Naive B cell (primary cell): ENCODE measurements around the gene PTCH2. TPM values are rescaled to one million over a fixed set of nuclear protein-coding genes. Genes with fewer than 3 reads are reported as not detected.
A peak's percentile ranks its signal among the peaks of the same experiment; 100 is the strongest.

Experiments used
- ATAC-seq, 2 donors: fragments of 150-1000 bp; cut with Tn5 transposase; 2 replicates each; pipeline ENCODE4 v1.10.0; 2021; ENCODE audit warnings: low read depth in 2 of 2, mild to moderate bottlenecking in 2 of 2, moderate library complexity in 2 of 2
- DNase-seq: peaks from one replicate; pipeline ENCODE4 v3.0.0; 2022
- H3K27ac Mint-ChIP-seq, 6 donors: one replicate each; pipeline ENCODE4 v1.8.0; 2020 to 2022; ENCODE audit warnings: mild to moderate bottlenecking in 6 of 6, mixed read lengths in 6 of 6, moderate library complexity in 5 of 6, inconsistent platforms in 2 of 6
- H3K27me3 Mint-ChIP-seq, 3 donors: one replicate each; pipeline ENCODE4 v1.8.0; 2021 to 2022; ENCODE audit warnings: mixed read lengths in 3 of 3, mild to moderate bottlenecking in 1 of 3
- H3K36me3 Mint-ChIP-seq, 2 donors: one replicate each; pipeline ENCODE4 v1.8.0; 2020 to 2022; ENCODE audit warnings: mixed read lengths in 2 of 2, inconsistent platforms in 1 of 2, mild to moderate bottlenecking in 1 of 2
- H3K4me1 Mint-ChIP-seq, 3 donors: one replicate each; pipeline ENCODE4 v1.8.0; 2020 to 2022; ENCODE audit warnings: mixed read lengths in 3 of 3, inconsistent platforms in 1 of 3, mild to moderate bottlenecking in 1 of 3, moderate library complexity in 1 of 3
- H3K4me3 Mint-ChIP-seq, 8 donors: one replicate each; pipeline ENCODE4 v1.8.0; 2020 to 2022; ENCODE audit warnings: mild to moderate bottlenecking in 8 of 8, mixed read lengths in 8 of 8, moderate library complexity in 8 of 8, inconsistent platforms in 2 of 8
- H3K9me3 Mint-ChIP-seq, 7 donors: one replicate each; pipeline ENCODE4 v1.8.0; 2020 to 2022; ENCODE audit warnings: mixed read lengths in 7 of 7, mild to moderate bottlenecking in 5 of 7, inconsistent platforms in 2 of 7, moderate library complexity in 1 of 7
- polyA plus RNA-seq, 6 donors: library from polyadenylated mRNA; unstranded; fragments of 300-500 nt; fragmentation: Illumina TruSeq; gene quantifications; one replicate each; pipeline ENCODE4 v1.2.3, GENCODE V29; 2021; ENCODE audit warnings: low read depth in 6 of 6

PTCH2 gene
- polyA plus RNA-seq, 6 donors from 2014 or later, result 0.27 TPM; not detected in 5

- Mint-ChIP-seq H3K4me3 (peak overlapping the region in 6 of 8 donors; percentile 11 to 83 (median 76)), H3K4me1 (peaks cover 54 to 73% (median 72%) of the 10 kb centered on the region in 3 donors), H3K27me3 (no peaks in the 10 kb centered on the region), H3K27ac (peak overlapping the region; percentile 51 to 99 (median 98)), H3K9me3 (no peaks in the 10 kb centered on the region), H3K36me3 (no peaks in the 10 kb centered on the region)
- peak; percentile 20 to 21 for ATAC-seq
- peak; percentile 44 for DNase-seq
Observed at GRCh38 chr1:44810101-44810761, 32.8 kb downstream of the PTCH2 start.

- Mint-ChIP-seq H3K27me3 (no peaks in the 10 kb centered on the region), H3K9me3 (no peaks in the 10 kb centered on the region), H3K27ac (peak overlapping the region; percentile 96 to 99 (median 98)), H3K4me3 (peak overlapping the region; percentile 51 to 83 (median 72)), H3K36me3 (no peaks in the 10 kb centered on the region), H3K4me1 (peaks cover 47 to 65% (median 64%) of the 10 kb centered on the region in 3 donors)
- DNase-seq, result peak; percentile 62
- ATAC-seq, result peak; percentile 41 to 45
Observed at GRCh38 chr1:44808938-44809917, 33.8 kb downstream of the PTCH2 start.

- Mint-ChIP-seq H3K36me3 (peaks cover 0 to 3% of the 10 kb centered on the region in 2 donors), H3K9me3 (no peaks in the 10 kb centered on the region), H3K27me3 (no peaks in the 10 kb centered on the region), H3K27ac (peak within 1 kb of the TSS; percentile 96 to 99 (median 98)), H3K4me3 (peak within 1 kb of the TSS; percentile 59 to 83 (median 78)), H3K4me1 (peaks cover 44 to 62% (median 59%) of the 10 kb centered on the region in 3 donors)
- peak; percentile 36 to 38 for ATAC-seq
- no peak for DNase-seq
Observed at GRCh38 chr1:44808063-44808937, 34.8 kb downstream of the PTCH2 start, which contains the start of gene BTBD19. Gene BTBD19 (plus strand): TSS chr1:44808523. CDS start chr1:44808821, 298 bp downstream.

- peak overlapping the region; percentile 45 to 82 (median 74) for H3K4me3 Mint-ChIP-seq
- no peaks in the 10 kb centered on the region for H3K27me3 Mint-ChIP-seq
- DNase-seq (peak; percentile 81), ATAC-seq (peak; percentile 68 to 70)
- H3K9me3 Mint-ChIP-seq, result no peaks in the 10 kb centered on the region
- peak overlapping the region; percentile 96 to 99 (median 98) for H3K27ac Mint-ChIP-seq
- H3K36me3 Mint-ChIP-seq, result peaks cover 0 to 8% of the 10 kb centered on the region in 2 donors
- H3K4me1 Mint-ChIP-seq, result peaks cover 51 to 67% (median 64%) of the 10 kb centered on the region in 3 donors
Observed at GRCh38 chr1:44807364-44808062, 35.5 kb downstream of the PTCH2 start.

- Mint-ChIP-seq H3K27ac (peak within 1 kb of the TSS; percentile 96 to 99 (median 98)), H3K9me3 (no peaks in the 10 kb centered on the region), H3K36me3 (peaks cover 0 to 8% of the 10 kb centered on the region in 2 donors), H3K4me1 (peaks cover 53 to 68% (median 66%) of the 10 kb centered on the region in 3 donors), H3K27me3 (no peaks in the 10 kb centered on the region), H3K4me3 (peak within 1 kb of the TSS; percentile 45 to 82 (median 74))
- DNase-seq, result no peak
- no peak for ATAC-seq
Observed at GRCh38 chr1:44806704-44807363, 36.2 kb downstream of the PTCH2 start, which contains the start of gene DYNLT4. Gene DYNLT4 (minus strand): TSS chr1:44807351. CDS start chr1:44806668, 683 bp downstream.

- Mint-ChIP-seq H3K9me3 (no peaks in the 10 kb centered on the region), H3K27ac (peak overlapping the region in 3 of 6 donors; percentile 99), H3K36me3 (peaks cover 0 to 8% of the 10 kb centered on the region in 2 donors), H3K4me1 (peaks cover 50 to 65% (median 63%) of the 10 kb centered on the region in 3 donors), H3K27me3 (no peaks in the 10 kb centered on the region), H3K4me3 (no peak overlapping the region)
- ATAC-seq (no peak), DNase-seq (no peak)
Observed at GRCh38 chr1:44806025-44806703, 36.9 kb downstream of the PTCH2 start.

GRCh38 chr1:44805311-44806024 lies 37.6 kb downstream of the PTCH2 start:
- no peaks in the 10 kb centered on the region for H3K9me3 Mint-ChIP-seq
- H3K4me3 Mint-ChIP-seq, result peak overlapping the region in 3 of 8 donors; percentile 2 to 32 (median 14)
- peak overlapping the region; percentile 20 to 92 (median 72) for H3K27ac Mint-ChIP-seq
- H3K27me3 Mint-ChIP-seq, result no peaks in the 10 kb centered on the region
- ATAC-seq (no peak), DNase-seq (no peak)
- peaks cover 48 to 60% (median 58%) of the 10 kb centered on the region in 3 donors for H3K4me1 Mint-ChIP-seq
- peaks cover 0 to 8% of the 10 kb centered on the region in 2 donors for H3K36me3 Mint-ChIP-seq

- peak overlapping the region in 2 of 6 donors; percentile 70 for H3K27ac Mint-ChIP-seq
- ATAC-seq (no peak), DNase-seq (no peak)
- H3K4me1 Mint-ChIP-seq, result peaks cover 37 to 55% (median 45%) of the 10 kb centered on the region in 3 donors
- no peaks in the 10 kb centered on the region for H3K9me3 Mint-ChIP-seq
- peaks cover 0 to 8% of the 10 kb centered on the region in 2 donors for H3K36me3 Mint-ChIP-seq
- no peak overlapping the region for H3K4me3 Mint-ChIP-seq
- H3K27me3 Mint-ChIP-seq, result no peaks in the 10 kb centered on the region
Observed at GRCh38 chr1:44803312-44804095, 39.5 kb downstream of the PTCH2 start.

- Mint-ChIP-seq H3K4me1 (peaks cover 34 to 51% (median 40%) of the 10 kb centered on the region in 3 donors), H3K9me3 (no peaks in the 10 kb centered on the region), H3K36me3 (peaks cover 0 to 8% of the 10 kb centered on the region in 2 donors), H3K27ac (peak overlapping the region in 4 of 6 donors; percentile 61 to 81 (median 70)), H3K4me3 (no peak overlapping the region), H3K27me3 (no peaks in the 10 kb centered on the region)
- DNase-seq (no peak), ATAC-seq (no peak)
Observed at GRCh38 chr1:44803062-44803311, 40.1 kb downstream of the PTCH2 start.

GRCh38 chr1:44802306-44803061 lies 40.6 kb downstream of the PTCH2 start:
- DNase-seq (no peak), ATAC-seq (no peak)
- Mint-ChIP-seq H3K9me3 (no peaks in the 10 kb centered on the region), H3K27me3 (no peaks in the 10 kb centered on the region), H3K27ac (peak overlapping the region in 4 of 6 donors; percentile 12 to 94 (median 68)), H3K36me3 (peaks cover 0 to 8% of the 10 kb centered on the region in 2 donors), H3K4me1 (peaks cover 29 to 46% (median 35%) of the 10 kb centered on the region in 3 donors), H3K4me3 (peak overlapping the region in 6 of 8 donors; percentile 15 to 83 (median 47))
